ENCODE results near the gene FRAS1. TPM values are rescaled to one million over a fixed set of nuclear protein-coding genes. Genes with fewer than 3 reads are reported as not detected.
"Not testable (repeated sequence)": the region's sequence is repeated elsewhere in the genome, so short reads cannot be mapped to it uniquely, and the experiment has no call there.

The FRAS1 gene
- total and polyA plus RNA-seq, 9 of the 15 experiments (the other 6 are each of a cell fraction or from before 2014, with no cell fraction given): under 0.01 to 0.11 (median 0.04) TPM; not detected in 2

GRCh38 chr4:78275450-78275849, 218.3 kb downstream of the FRAS1 start:
- H2AFZ ChIP-seq (ENCODE audit: low read depth, low read length); H3K27ac ChIP-seq (ENCODE audit: extremely low read depth, low read depth, low read length); ATAC-seq; H3K36me3 ChIP-seq (ENCODE audit: control insufficient read depth, insufficient read depth, low read length); H3K9me3 ChIP-seq (replicated peaks; ENCODE audit: control insufficient read depth, insufficient read depth, low read depth, low read length); intact Hi-C loops (cut with micrococcal nuclease); H4K20me1 ChIP-seq (replicated peaks; ENCODE audit: control insufficient read depth, insufficient read depth, low read length); FAIRE-seq; H3K4me3 ChIP-seq; H3K9ac ChIP-seq (ENCODE audit: insufficient read depth in 1 of 2, low read depth in 2 of 2, low read length in 2 of 2); H3K27me3 ChIP-seq (ENCODE audit: control insufficient read depth in 2 of 2, insufficient read depth in 2 of 2, low read length in 2 of 2); in situ Hi-C loops (cut with MboI); POLR2A ChIA-PET; H3K79me2 ChIP-seq (ENCODE audit: control insufficient read depth, insufficient read depth, low read length); BruUV-seq (replicated peaks); H3K9me1 ChIP-seq (ENCODE audit: control insufficient read depth, insufficient read depth, low read length); DNase-seq (ENCODE audit: extremely low read depth in 1 of 4, low spot score in 3 of 4); CTCF ChIA-PET (ENCODE audit: low intra/inter-chr PET ratio); H3K4me2 ChIP-seq (ENCODE audit: insufficient read depth, low read length); H3K4me1 ChIP-seq (replicated peaks in 1 of 2; ENCODE audit: control insufficient read depth in 2 of 2, insufficient read depth in 2 of 2, low read length in 2 of 2): not testable (repeated sequence)
- WGBS (ENCODE audit: insufficient coverage, low coverage, missing lambda C conversion rate): 0% methylated on average over 4 of the region's 4 CpGs

- CTCF ChIA-PET (ENCODE audit: low intra/inter-chr PET ratio): no interaction called here
- H3K9ac ChIP-seq (ENCODE audit: insufficient read depth in 1 of 2, low read depth in 2 of 2, low read length in 2 of 2): no peak overlapping the region
- peaks cover 0 to 10% of the 10 kb centered on the region in 2 experiments; a peak in 2 of 5 replicates for H3K27me3 ChIP-seq (ENCODE audit: control insufficient read depth in 2 of 2, insufficient read depth in 2 of 2, low read length in 2 of 2)
- POLR2A ChIA-PET: no interaction called here
- ATAC-seq (no peak), DNase-seq (ENCODE audit: extremely low read depth in 1 of 4, low spot score in 3 of 4) (no peak), FAIRE-seq (no peak)
- no peaks in the 10 kb centered on the region for H3K9me3 ChIP-seq (replicated peaks; ENCODE audit: control insufficient read depth, insufficient read depth, low read depth, low read length)
- no peak overlapping the region for H3K4me3 ChIP-seq
- no peak overlapping the region for H3K4me2 ChIP-seq (ENCODE audit: insufficient read depth, low read length)
- no TSS peak for BruUV-seq (replicated peaks)
- in situ Hi-C loops (cut with MboI) (no loop called here), intact Hi-C loops (cut with micrococcal nuclease) (no loop called here)
- no peaks in the 10 kb centered on the region for H3K36me3 ChIP-seq (ENCODE audit: control insufficient read depth, insufficient read depth, low read length)
- H3K27ac ChIP-seq (ENCODE audit: extremely low read depth, low read depth, low read length): no peak overlapping the region
- WGBS (ENCODE audit: insufficient coverage, low coverage, missing lambda C conversion rate): 4% methylated on average over 5 of the region's 5 CpGs
- no peaks in the 10 kb centered on the region for H4K20me1 ChIP-seq (replicated peaks; ENCODE audit: control insufficient read depth, insufficient read depth, low read length)
- H3K9me1 ChIP-seq (ENCODE audit: control insufficient read depth, insufficient read depth, low read length): no peaks in the 10 kb centered on the region
- no peak overlapping the region for H2AFZ ChIP-seq (ENCODE audit: low read depth, low read length)
- no peaks in the 10 kb centered on the region for H3K79me2 ChIP-seq (ENCODE audit: control insufficient read depth, insufficient read depth, low read length)
- no peak for TF ChIP-seq ZNF436 (CRISPR knock-in tag; IDR thresholded peaks at IDR 0.05)
- TF ChIP-seq U2AF2 (optimal IDR thresholded peaks at IDR 0.05; ENCODE audit: low read depth, low read length): no peak
- H3K4me1 ChIP-seq (replicated peaks in 1 of 2; ENCODE audit: control insufficient read depth in 2 of 2, insufficient read depth in 2 of 2, low read length in 2 of 2): no peaks in the 10 kb centered on the region
Observed at GRCh38 chr4:78286281-78286680, 229.2 kb downstream of the FRAS1 start.
